SW 1271 (cell line): Measurements from ENCODE around the gene TPSG1.
"Not testable (repeated sequence)": the region's sequence is repeated elsewhere in the genome, so short reads cannot be mapped to it uniquely, and the experiment has no call there.

Experiments used
- DNase-seq, 2 experiments: peaks; one replicate each; lab custom pipeline; 2025; lab: John Stamatoyannopoulos, UW

The TPSG1 gene

GRCh38 chr16:1225051-1225451, at the start of gene TPSG1:
TPSG1 (minus strand) TSS chr16:1225268; CDS start chr16:1225252, 16 bp downstream.
- no peak for DNase-seq

- DNase-seq: no peak
Observed at GRCh38 chr16:1274767-1275166, 49.7 kb upstream of the TPSG1 start.

DNA sequence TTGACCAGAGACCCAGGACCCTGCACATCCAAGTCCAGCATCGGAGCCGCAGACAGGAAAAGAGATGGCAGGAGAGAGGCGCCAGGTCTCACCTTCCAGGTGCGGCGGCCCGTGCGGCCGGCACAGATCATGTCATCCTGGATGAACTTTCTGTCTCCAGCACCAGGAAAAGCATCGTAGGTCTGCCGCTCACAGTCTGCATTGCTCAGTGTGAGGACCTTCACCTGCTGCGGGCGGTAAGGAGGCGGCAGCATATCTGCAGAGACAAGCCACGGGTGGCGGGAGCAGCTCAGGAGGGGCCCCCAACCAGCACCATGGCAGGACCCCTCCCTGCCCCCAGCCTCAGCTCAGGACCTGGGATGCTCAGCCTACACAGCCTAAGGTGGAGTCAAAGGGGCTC, 48.7 kb upstream of the TPSG1 start:
- no peak for DNase-seq

DNA sequence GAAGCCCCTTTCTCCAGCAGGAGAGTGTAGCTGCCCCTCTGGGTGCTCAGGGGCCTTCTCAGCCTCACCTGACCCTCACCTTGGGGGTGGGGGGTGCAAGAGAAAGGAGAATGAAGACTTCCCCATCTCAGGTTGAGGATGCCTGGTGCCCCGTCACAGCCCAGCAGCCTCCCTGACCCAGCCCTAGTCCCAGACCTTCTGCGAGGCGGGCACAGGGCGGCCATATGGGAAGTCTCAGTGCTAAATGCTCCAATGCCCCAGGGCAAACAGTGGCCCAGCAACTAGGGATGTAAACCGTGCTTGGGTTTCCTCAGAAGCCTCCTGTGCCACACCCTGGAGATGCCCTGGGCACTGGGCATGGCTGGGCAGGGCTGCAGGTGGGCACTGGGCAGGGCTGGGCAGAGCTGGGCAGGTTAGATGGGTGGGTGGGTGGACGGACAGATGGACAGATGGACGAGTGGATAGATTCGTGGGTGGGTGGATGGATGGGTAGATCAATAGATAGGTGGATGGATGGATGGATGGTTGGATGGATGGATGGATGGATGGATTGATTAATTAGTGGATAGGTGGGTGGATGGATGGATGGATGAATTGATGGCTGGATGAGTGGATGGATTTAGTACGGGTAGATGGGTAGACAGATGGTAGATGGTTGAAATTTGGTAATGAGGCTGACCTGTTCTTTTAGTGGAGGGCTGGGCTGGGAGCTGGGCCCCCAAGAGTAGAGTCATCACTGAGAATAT, 47.6 kb upstream of the TPSG1 start:
- DNase-seq: no peak

DNA sequence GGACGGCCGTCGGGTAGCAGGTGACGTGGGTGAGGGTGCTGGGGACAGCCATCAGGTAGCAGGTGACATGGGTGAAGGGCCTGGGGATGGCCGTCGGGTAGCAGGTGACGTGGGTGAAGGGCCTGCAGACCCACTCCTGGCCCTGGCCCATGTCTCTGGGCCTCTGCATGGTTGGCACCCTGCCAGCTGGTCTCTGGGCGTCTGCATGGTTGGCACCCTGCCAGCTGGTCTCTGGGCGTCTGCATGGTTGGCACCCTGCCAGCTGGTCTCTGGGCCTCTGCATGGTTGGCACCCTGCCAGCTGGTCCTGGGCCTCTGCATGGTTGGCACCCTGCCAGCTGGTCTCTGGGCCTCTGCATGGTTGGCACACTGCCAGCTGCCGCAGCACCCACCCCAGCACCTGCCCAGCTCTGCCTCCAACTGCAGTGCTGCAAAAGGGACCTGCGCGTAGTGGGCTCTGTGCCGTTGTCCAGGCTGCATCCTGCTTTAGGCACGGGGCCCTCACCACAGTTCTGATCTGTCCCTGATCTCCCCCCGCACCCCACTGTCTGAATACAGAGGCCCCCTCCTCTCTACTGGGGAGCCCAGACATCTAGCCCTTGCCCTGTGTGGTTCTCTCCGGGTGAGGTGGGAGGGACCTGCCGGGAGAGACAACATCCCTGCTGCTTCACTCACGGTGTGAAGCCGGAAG, 46.8 kb upstream of the TPSG1 start:
- DNase-seq: not testable (repeated sequence)

DNA sequence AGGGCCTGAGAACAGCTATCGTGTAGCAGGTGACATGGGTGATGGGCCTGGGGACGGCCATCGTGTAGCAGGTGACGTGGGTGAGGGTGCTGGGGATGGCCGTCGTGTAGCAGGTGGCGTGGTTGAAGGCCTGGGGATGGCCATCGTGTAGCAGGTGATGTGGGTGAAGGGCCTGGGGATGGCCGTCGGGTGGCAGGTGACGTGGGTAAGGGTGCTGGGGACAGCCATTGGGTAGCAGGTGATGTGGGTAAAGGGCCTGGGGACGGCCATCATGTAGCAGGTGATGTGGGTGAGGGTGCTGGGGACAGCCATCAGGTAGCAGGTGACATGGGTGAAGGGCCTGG, 46.3 kb upstream of the TPSG1 start:
- DNase-seq: no peak

GRCh38 chr16:1269418-1269817, 44.4 kb upstream of the TPSG1 start:
- not testable (repeated sequence) for DNase-seq

- no peak for DNase-seq
Observed at GRCh38 chr16:1265826-1266225, 40.8 kb upstream of the TPSG1 start.

DNA sequence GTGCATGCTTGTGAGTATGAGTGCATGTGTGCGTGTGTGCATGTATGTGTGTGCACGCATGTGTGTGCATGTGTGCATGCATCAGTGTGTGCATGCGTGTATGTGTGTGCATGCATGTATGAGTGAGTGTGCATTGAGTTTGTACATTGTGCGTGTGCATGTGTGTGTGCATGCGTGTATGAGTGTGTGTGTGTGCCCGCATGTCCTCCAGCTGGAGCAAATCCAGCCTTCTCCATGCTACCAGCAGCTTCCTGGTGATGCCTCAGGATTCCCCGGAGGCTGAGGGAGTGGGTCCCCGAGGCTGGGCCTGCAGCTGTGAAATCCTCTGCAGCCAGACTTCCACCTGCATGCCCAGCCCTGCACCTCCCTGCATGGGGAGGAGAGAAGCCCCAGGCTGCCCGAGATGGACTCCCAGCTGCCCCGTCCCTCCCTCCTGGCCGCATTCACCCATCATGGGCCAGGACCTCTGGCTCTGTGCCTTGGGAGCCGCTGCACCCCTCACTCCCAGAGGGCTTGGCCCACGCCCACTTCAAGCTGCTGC, 40.1 kb upstream of the TPSG1 start:
- DNase-seq: no peak

DNA sequence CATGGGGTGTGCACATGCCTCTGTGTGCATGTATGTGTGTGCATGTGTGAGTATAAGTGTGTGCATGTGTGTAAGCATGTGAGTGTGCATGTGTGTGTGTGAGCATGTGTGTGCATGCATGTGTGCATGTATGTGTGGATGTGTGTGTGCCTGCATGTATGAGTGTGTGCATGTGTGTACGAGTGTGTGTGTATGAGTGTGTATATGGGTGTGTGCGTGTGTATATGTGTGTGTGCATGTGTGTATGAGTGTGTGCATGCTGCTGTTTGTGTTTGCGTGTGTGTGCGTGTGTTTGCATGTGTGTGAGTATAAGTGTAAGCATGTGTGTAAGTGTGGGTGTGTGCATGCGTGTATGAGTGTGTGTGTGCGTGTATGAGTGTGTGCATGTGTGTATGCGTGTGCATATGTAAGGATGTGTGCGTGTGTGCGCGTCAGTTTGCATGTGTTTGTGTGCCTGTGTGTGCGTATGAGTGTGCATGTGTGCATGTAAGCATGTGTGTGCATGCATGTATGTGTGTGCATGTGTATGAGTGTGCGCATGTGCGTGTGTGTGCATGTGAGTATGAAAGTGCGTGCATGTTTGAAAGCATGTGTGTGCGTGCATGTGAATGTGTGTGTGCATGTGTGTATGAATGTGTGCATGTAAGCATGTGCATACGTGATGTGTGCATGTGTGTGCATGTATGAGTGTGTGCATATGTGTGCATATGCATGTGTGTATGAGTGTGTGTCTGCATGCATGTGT, 39.4 kb upstream of the TPSG1 start:
- DNase-seq: no peak

DNA sequence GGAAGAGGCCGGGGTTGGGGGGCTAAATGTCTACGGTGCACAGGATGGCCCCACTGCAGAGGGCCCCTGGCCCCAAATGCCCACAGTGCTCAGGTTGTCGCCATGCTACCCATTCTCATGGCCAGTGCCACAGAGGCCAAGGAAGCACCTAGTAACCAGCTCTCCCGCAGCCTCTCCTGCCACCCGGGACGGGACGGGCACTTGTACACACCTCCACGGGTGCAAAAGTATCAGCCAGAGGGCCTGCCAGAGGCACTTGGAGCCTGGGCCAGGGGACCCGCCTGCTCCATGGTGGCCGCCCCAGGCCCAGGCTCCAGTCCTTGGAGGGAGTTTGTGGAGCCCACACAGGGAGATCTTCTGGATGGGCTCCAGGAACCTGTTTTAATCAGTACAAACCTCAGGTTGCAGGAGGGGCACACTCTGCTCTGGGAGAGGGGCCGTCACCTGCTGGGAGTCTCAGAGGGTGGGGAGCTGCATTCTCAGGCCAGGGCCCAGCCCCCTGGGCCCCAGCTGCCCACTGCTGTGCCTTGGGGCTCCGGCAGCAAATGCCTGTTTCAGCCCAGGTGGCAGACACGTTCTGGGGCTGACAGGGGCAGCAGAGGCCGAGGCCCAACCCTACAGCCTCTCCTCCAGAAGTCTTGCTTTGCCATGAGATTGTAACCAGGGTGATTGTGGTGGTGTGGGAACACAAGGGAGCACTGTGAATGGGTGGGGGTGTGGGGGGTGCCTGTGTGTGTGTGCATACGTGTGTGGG, 38.7 kb upstream of the TPSG1 start:
- DNase-seq: no peak

GRCh38 chr16:1262846-1263221, 37.8 kb upstream of the TPSG1 start:
- DNase-seq: no peak

DNA sequence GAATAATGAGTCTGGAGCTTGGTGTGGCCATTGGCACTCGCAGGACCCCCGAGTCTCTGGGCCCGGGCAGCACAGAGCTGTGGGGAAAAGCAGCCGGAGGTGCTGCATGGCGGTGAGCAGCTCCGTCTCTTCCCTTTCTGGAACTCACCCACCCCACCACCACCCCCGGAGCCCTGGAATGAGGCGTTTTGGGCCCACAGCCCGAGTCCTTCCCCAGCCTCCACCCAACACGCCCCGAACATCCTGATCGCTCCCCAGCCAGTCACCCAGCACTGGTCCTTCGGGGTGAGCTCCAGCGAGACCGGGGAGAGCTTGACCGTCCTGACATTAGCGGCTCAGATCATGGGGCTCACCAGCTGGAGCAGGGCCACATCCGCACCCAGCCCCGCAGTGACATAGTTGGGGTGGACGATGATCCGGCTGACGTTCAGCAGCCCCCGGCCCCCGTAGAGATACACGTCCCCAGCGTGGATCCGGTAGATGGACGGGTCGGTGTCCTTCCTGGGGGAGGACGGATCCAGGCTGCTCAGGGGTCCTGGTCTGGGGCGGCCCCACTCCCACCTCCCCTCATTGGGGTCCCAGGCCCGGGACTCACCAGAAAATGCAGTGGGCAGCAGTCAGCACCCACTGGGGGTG, 37.3 kb upstream of the TPSG1 start:
- no peak for DNase-seq

GRCh38 chr16:1261131-1261892, 36.2 kb upstream of the TPSG1 start:
- no peak for DNase-seq

DNA sequence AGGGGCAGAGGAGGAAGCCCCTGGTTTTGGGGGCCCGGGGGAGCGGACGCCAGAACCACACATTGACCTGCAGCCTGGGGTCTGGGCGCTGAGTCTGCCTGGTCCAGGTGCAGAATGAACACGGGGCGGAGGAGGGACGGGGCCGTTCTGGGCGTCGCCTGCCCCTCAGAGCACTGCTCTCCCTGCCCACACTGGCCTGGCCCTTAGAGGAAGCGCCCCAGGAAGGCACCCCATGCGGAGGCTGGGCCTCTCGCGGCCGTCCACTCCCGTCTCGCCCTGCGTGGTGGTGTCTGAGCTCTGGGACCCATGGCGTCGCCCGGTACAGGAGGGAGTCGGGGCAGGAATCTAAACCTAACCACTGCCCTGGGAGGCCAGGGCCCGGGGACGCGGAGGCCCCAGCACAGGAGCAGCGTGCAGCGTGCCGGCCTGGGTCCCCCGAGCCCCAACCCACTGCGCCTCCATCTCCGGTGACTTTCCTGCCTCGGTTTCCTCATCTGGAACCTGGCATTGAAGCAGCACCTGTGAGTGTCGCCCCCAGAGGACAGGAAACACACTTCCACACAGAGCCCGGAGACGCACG, 35.1 kb upstream of the TPSG1 start:
- no peak for DNase-seq

GRCh38 chr16:1259760-1260068, 34.6 kb upstream of the TPSG1 start:
- no peak for DNase-seq

GRCh38 chr16:1258906-1259759, 34.1 kb upstream of the TPSG1 start:
- DNase-seq: no peak

DNA sequence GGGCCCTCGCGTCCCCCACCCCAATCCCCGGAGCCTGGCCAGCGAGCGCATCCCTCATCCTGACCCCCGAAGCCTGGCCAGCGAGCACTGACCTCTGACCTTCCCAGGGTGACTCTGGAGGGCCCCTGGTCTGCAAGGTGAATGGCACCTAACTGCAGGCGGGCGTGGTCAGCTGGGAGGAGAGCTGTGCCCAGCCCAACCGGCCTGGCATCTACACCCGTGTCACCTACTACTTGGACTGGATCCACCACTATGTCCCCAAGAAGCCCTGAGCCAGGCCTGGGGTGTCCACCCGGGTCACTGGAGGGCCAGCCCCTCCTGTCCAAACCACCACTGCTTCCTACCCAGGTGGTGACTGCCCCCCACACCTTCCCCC, 33.1 kb upstream of the TPSG1 start:
- DNase-seq: no peak

GRCh38 chr16:1257561-1258224, 32.6 kb upstream of the TPSG1 start:
- no peak for DNase-seq
